RWPE2 (cell line): Measurements from ENCODE around the gene AIF1L.

Source experiments
- ATAC-seq: fragments of 200-7000 bp; cut with Tn5 transposase; 3 replicates; pipeline ENCODE4 v1.9.1; 2021; ENCODE audit warnings: low read depth
- DNase-seq: peaks from one replicate; pipeline ENCODE4 v3.0.0-alpha.2; 2020; ENCODE audit warnings: low spot score
- H3K27ac ChIP-seq: fragments of 450-650 bp; 2 replicates; pipeline ENCODE4 v1.5.1; 2017; ENCODE audit warnings: mild to moderate bottlenecking; ENCODE audit not compliant: poor library complexity, severe bottlenecking
- H3K27me3 ChIP-seq: fragments of 250-450 bp; sonication (Bioruptor Pico); 2 replicates; pipeline ENCODE4 v1.5.1; 2021; ENCODE audit warnings: mild to moderate bottlenecking, moderate library complexity; ENCODE audit not compliant: insufficient read depth, poor library complexity, severe bottlenecking
- H3K36me3 ChIP-seq: fragments of 250-450 bp; sonication (Bioruptor Pico); 2 replicates; pipeline ENCODE4 v1.5.1; 2020; ENCODE audit warnings: low read depth, mild to moderate bottlenecking, moderate library complexity
- H3K4me1 ChIP-seq: fragments of 250-450 bp; sonication (Bioruptor Pico); 2 replicates; pipeline ENCODE4 v1.5.1; 2021; ENCODE audit warnings: mild to moderate bottlenecking, moderate library complexity; ENCODE audit not compliant: insufficient read depth, poor library complexity, severe bottlenecking
- H3K4me3 ChIP-seq: fragments of 250-450 bp; sonication (Bioruptor Pico); 2 replicates; pipeline ENCODE4 v1.5.1; 2021; ENCODE audit warnings: mild to moderate bottlenecking, moderate library complexity; ENCODE audit not compliant: severe bottlenecking
- H3K9me3 ChIP-seq: fragments of 250-450 bp; sonication (Bioruptor Pico); 2 replicates; pipeline ENCODE4 v1.5.1; 2021; ENCODE audit warnings: mild to moderate bottlenecking, moderate library complexity; ENCODE audit not compliant: severe bottlenecking
- CTCF ChIP-seq: fragments of 450-650 bp; IDR thresholded peaks from one replicate; pipeline ENCODE4 v1.5.1; 2017; ENCODE audit warnings: mild to moderate bottlenecking, moderate library complexity; ENCODE audit not compliant: poor library complexity, severe bottlenecking

The AIF1L gene

GRCh38 chr9:131125288-131126058 lies 29.1 kb downstream of the AIF1L start, which contains the start of gene NUP214:
TSS of gene NUP214 (plus strand) at chr9:131125586. CDS start at chr9:131125705, 119 bp downstream.
- TF ChIP-seq CTCF, result no peak
- peaks cover 34% of the 10 kb centered on the region for H3K36me3 ChIP-seq
- no peaks in the 10 kb centered on the region for H3K27me3 ChIP-seq
- peaks cover 4% of the 10 kb centered on the region for H3K9me3 ChIP-seq
- H3K4me1 ChIP-seq, result no peaks in the 10 kb centered on the region
- DNase-seq (peak; percentile 98), ATAC-seq (peak; percentile 99)
- H3K4me3 ChIP-seq, result peak within 1 kb of the TSS; percentile 64
- peak within 1 kb of the TSS; percentile 39 for H3K27ac ChIP-seq

GRCh38 chr9:131126059-131126426 lies 29.7 kb downstream of the AIF1L start:
- Histone ChIP-seq H3K9me3 (peaks cover 6% of the 10 kb centered on the region), H3K27ac (peak overlapping the region; percentile 39), H3K4me1 (no peaks in the 10 kb centered on the region), H3K36me3 (peaks cover 40% of the 10 kb centered on the region), H3K27me3 (no peaks in the 10 kb centered on the region), H3K4me3 (peak overlapping the region; percentile 64)
- TF ChIP-seq CTCF, result no peak
- DNase-seq (no peak), ATAC-seq (no peak)

GRCh38 chr9:131129183-131129582 lies 32.9 kb downstream of the AIF1L start:
- no peak for TF ChIP-seq CTCF
- Histone ChIP-seq H3K27me3 (no peaks in the 10 kb centered on the region), H3K27ac (no peak overlapping the region), H3K4me3 (no peak overlapping the region), H3K36me3 (peaks cover 69% of the 10 kb centered on the region), H3K4me1 (no peaks in the 10 kb centered on the region), H3K9me3 (peaks cover 8% of the 10 kb centered on the region)
- DNase-seq (no peak), ATAC-seq (no peak)

- Histone ChIP-seq H3K4me1 (no peaks in the 10 kb centered on the region), H3K36me3 (peaks cover 99% of the 10 kb centered on the region), H3K9me3 (peaks cover 25% of the 10 kb centered on the region), H3K27ac (no peak overlapping the region), H3K27me3 (no peaks in the 10 kb centered on the region), H3K4me3 (no peak overlapping the region)
- TF ChIP-seq CTCF, result no peak
- ATAC-seq (no peak), DNase-seq (no peak)
Measured at GRCh38 chr9:131138676-131139075, 42.3 kb downstream of the AIF1L start.

- TF ChIP-seq CTCF, result no peak
- H3K36me3 ChIP-seq, result peaks cover 99% of the 10 kb centered on the region
Measured at GRCh38 chr9:131140112-131140511, 43.8 kb downstream of the AIF1L start.

More at GRCh38 chr9:131140112-131140511, 43.8 kb downstream of the AIF1L start:
- Histone ChIP-seq H3K27me3 (no peaks in the 10 kb centered on the region), H3K27ac (no peak overlapping the region), H3K4me1 (no peaks in the 10 kb centered on the region), H3K4me3 (no peak overlapping the region), H3K9me3 (peaks cover 28% of the 10 kb centered on the region)
- DNase-seq (no peak), ATAC-seq (no peak)
